GM12878 (cell line): Measurements from ENCODE around the gene SFPQ. TPM values are rescaled to one million over a fixed set of nuclear protein-coding genes. Genes with fewer than 3 reads are reported as not detected.

ENCODE experiments used
- BACH1 ChIP-seq: fragments of 450-650 bp; IDR thresholded peaks from 2 replicates; pipeline ENCODE4 v1.6.1; 2017; ENCODE audit warnings: mild to moderate bottlenecking, borderline replicate concordance
- BHLHE40 ChIP-seq, 2 experiments: fragments of 450-650 bp in 1 of 2; IDR thresholded peaks; 2 replicates each; pipeline ENCODE4 v1.6.1; 2011 to 2017; ENCODE audit warnings: low read depth in 2 of 2, borderline replicate concordance in 1 of 2, improper control_type of control experiment in 1 of 2, low read length in 1 of 2, mild to moderate bottlenecking in 1 of 2
- EGR1 ChIP-seq, 2 experiments: IDR thresholded peaks; 1 replicate in 1 of 2; 2 replicates in 1 of 2; pipeline ENCODE4 v1.6.1; 2011 to 2012; ENCODE audit warnings: low read depth in 2 of 2, low read length in 2 of 2, borderline replicate concordance in 1 of 2, mild to moderate bottlenecking in 1 of 2, moderate library complexity in 1 of 2
- ESRRA ChIP-seq: IDR thresholded peaks from 2 replicates; pipeline ENCODE4 v1.6.1; 2012; ENCODE audit warnings: mild to moderate bottlenecking, low read length, improper control_type of control experiment
- HSF1 ChIP-seq: fragments of 150-350 bp; IDR thresholded peaks from 2 replicates; pipeline ENCODE4 v1.6.1; 2014; ENCODE audit warnings: mild to moderate bottlenecking, low read depth, low read length
- KLF5 ChIP-seq: fragments of 450-650 bp; IDR thresholded peaks from 2 replicates; pipeline ENCODE4 v1.6.1; 2014; ENCODE audit warnings: mild to moderate bottlenecking; ENCODE audit not compliant: partially characterized antibody
- MEF2A ChIP-seq: IDR thresholded peaks from 2 replicates; pipeline ENCODE4 v1.6.1; 2011; ENCODE audit warnings: low read depth, mild to moderate bottlenecking, low read length, moderate library complexity; ENCODE audit not compliant: insufficient read depth
- MXI1 ChIP-seq: fragments of 150-350 bp; IDR thresholded peaks from 2 replicates; pipeline ENCODE4 v1.6.1; 2011; ENCODE audit warnings: low read depth, mild to moderate bottlenecking, inconsistent platforms, low read length, improper control_type of control experiment
- NR2F1 ChIP-seq: fragments of 450-650 bp; conservative IDR thresholded peaks from 2 replicates; pipeline ENCODE4 v1.6.1; 2017; ENCODE audit warnings: mild to moderate bottlenecking
- POLR2A ChIP-seq: IDR thresholded peaks from 2 replicates; pipeline ENCODE4 v1.6.1; 2011; ENCODE audit warnings: low read depth, mild to moderate bottlenecking, low read length
- SIN3A ChIP-seq: IDR thresholded peaks from 2 replicates; pipeline ENCODE4 v1.6.1; 2012; ENCODE audit warnings: low read depth, low read length, improper control_type of control experiment
- SRF ChIP-seq, 2 experiments: IDR thresholded peaks; 2 replicates each; pipeline ENCODE4 v1.6.1; 2011; ENCODE audit warnings: low read depth in 2 of 2, low read length in 2 of 2, mild to moderate bottlenecking in 1 of 2, moderate library complexity in 1 of 2
- TBL1XR1 ChIP-seq: IDR thresholded peaks from 2 replicates; pipeline ENCODE4 v1.6.1; 2012; ENCODE audit warnings: low read depth, low read length, improper control_type of control experiment
- polyA plus RNA-seq, 11 experiments: library from polyadenylated mRNA; depleted of rRNA in 4 of 11; unstranded in 6 of 11; stranded (reverse) in 5 of 11; fragments of >200 nt; fragmentation: Nextera tagmentation in 4 of 11; fragmentation: Illumina TruSeq in 1 of 11; extraction: Ambion mirVana in 4 of 11; extraction: Trizol in 1 of 11; gene quantifications; 1 replicate in 1 of 11; 2 replicates in 10 of 11; pipeline versions ENCODE4 v1.2.1 to v1.2.3, GENCODE V29; 2011 to 2016; ENCODE audit warnings: inconsistent platforms in 2 of 11, missing spikeins in 2 of 11, low read depth in 1 of 11
- total RNA-seq, 4 experiments: library from RNA; depleted of rRNA in 3 of 4; stranded (reverse); fragments of >200 nt in 3 of 4; fragmentation: Illumina TruSeq in 1 of 4; extraction: Trizol in 1 of 4; gene quantifications; 2 replicates each; pipeline versions ENCODE4 v1.2.1 to v1.2.3, GENCODE V29; 2013 to 2021
- TF ChIP-seq, protein P1 (sequence below), 3 experiments: IDR thresholded peaks in 2 of 3; conservative IDR thresholded peaks in 1 of 3; 2 replicates each; pipeline ENCODE4 v1.5.1; 2011; ENCODE audit warnings: low read depth in 3 of 3, low read length in 3 of 3, mild to moderate bottlenecking in 3 of 3, control low read depth in 2 of 3, moderate library complexity in 2 of 3, inconsistent platforms in 1 of 3, mixed read lengths in 1 of 3; ENCODE audit not compliant: control insufficient read depth in 2 of 3, insufficient read depth in 1 of 3; ENCODE audit errors: extremely low read depth in 1 of 3
- TF ChIP-seq, protein P2 (sequence below): IDR thresholded peaks from 2 replicates; pipeline ENCODE4 v1.6.1; 2012; ENCODE audit warnings: low read depth, low read length, improper control_type of control experiment

The SFPQ gene
- total and polyA plus RNA-seq, 10 of the 15 experiments (the other 5 are each of a cell fraction or from before 2014, with no cell fraction given) = 78.5 to 559 (median 199) TPM

DNA sequence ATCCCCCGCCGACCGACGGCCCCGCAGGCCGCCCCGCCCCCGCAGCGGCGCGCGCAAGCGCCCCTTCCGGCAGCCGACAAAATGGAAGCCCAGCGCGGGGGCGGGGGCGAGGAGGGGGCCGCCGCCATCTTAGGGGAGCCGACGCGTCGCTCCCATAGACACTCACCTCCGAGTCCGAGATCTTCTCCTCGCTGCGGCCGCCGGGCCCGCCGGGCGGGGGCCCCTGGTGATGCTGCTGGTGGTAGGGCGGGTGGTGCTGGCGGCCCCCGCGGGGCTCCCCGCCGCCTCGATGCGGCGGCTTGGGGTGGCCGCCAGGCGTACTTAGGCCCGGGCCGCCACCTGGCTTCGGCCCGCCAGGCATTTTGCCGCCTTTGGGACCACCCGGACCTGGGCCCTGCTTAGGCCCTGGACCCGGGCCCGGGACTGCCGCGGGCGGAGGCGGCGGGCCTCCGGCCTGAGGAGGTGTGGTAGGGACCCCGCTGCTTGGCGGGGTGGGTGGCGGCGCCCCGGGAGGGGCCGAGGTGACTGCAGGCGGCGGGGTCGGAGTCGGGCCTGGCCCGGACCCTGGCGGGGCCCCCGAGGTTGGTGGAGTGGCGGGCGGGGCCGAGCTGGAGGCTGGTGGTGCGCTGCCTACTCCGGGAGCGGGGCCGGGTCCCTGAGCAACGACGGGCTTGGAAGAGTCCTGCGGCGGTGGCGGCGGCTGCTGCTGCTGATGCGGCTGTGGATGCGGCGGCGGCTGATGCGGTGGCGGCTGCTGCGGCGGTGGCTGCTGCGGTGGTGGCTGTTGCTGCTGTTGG is 691 bp downstream of the SFPQ start (continued):
- TF ChIP-seq MEF2A (0 out of 2 replicates have a peak, but pooled peaks have one; percentile 23), KLF5 (peak; percentile 48), BACH1 (peak; percentile 45; the same call in 1 of the 2 replicates), SRF (IDR thresholded peaks at IDR 0.05; ENCODE audit: low read depth in 2 of 2, low read length in 2 of 2) (peak in 1 of 2 experiments; percentile 22; a peak in 1 of 4 replicates), ESRRA (no peak), TBL1XR1 (peak; percentile 37; the same call in 1 of the 2 replicates), MXI1 (peak; percentile 59; the same call in 1 of the 2 replicates), BHLHE40 (IDR thresholded peaks at IDR 0.05; ENCODE audit: borderline replicate concordance in 1 of 2, low read depth in 2 of 2, low read length in 1 of 2) (peak; percentile 28 to 58; a peak in 3 of 4 replicates), NR2F1 (peak; percentile 47; the same call in 1 of the 2 replicates), POLR2A (peak; percentile 84), HSF1 (no peak), EGR1 (IDR thresholded peaks at IDR 0.05; ENCODE audit: borderline replicate concordance in 1 of 2, low read depth in 2 of 2, low read length in 2 of 2) (peak in 1 of 2 experiments; percentile 100; a peak in 2 of 3 replicates), SIN3A (0 out of 2 replicates have a peak, but pooled peaks have one; percentile 26)
- TF ChIP-seq, protein P1, sequence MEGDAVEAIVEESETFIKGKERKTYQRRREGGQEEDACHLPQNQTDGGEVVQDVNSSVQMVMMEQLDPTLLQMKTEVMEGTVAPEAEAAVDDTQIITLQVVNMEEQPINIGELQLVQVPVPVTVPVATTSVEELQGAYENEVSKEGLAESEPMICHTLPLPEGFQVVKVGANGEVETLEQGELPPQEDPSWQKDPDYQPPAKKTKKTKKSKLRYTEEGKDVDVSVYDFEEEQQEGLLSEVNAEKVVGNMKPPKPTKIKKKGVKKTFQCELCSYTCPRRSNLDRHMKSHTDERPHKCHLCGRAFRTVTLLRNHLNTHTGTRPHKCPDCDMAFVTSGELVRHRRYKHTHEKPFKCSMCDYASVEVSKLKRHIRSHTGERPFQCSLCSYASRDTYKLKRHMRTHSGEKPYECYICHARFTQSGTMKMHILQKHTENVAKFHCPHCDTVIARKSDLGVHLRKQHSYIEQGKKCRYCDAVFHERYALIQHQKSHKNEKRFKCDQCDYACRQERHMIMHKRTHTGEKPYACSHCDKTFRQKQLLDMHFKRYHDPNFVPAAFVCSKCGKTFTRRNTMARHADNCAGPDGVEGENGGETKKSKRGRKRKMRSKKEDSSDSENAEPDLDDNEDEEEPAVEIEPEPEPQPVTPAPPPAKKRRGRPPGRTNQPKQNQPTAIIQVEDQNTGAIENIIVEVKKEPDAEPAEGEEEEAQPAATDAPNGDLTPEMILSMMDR (IDR thresholded peaks at IDR 0.05 in 2 of 3, conservative IDR thresholded peaks at IDR 0.05 in 1 of 3; ENCODE audit: control insufficient read depth in 2 of 3, extremely low read depth in 1 of 3, insufficient read depth in 1 of 3, low read depth in 3 of 3, low read length in 3 of 3) = 0 out of 6 replicates have a peak, but pooled peaks of 1 of the 3 experiments have one; percentile 5
- TF ChIP-seq, protein P2, sequence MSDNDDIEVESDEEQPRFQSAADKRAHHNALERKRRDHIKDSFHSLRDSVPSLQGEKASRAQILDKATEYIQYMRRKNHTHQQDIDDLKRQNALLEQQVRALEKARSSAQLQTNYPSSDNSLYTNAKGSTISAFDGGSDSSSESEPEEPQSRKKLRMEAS = peak; percentile 14; the same call in 1 of the 2 replicates
